CD14-positive monocyte (primary cell): ENCODE measurements around the gene LRRFIP1. TPM values are rescaled to one million over a fixed set of nuclear protein-coding genes. Genes with fewer than 3 reads are reported as not detected.

Experiments used
- DNase-seq, 3 donors: peaks; one replicate each; pipeline ENCODE4 v3.0.0-alpha.2; 2011 to 2022
- H2AFZ ChIP-seq: 2 replicates; pipeline ENCODE4 v1.6.0; 2012; ENCODE audit warnings: mild to moderate bottlenecking, low read depth, low read length, inconsistent platforms; ENCODE audit not compliant: insufficient read depth, poor library complexity, severe bottlenecking
- H3K27ac ChIP-seq, 2 donors: 1 replicate in 1 of 2; 2 replicates in 1 of 2; pipeline ENCODE4 v1.5.1; 2012 to 2013; ENCODE audit warnings: low read length in 2 of 2, control low read depth in 1 of 2, inconsistent platforms in 1 of 2, low read depth in 1 of 2, mild to moderate bottlenecking in 1 of 2
- H3K27me3 ChIP-seq, 2 donors: one replicate each; pipeline versions ENCODE4 v1.6.0 to v1.6.1; 2011 to 2013; ENCODE audit warnings: low read length in 2 of 2; ENCODE audit not compliant: control insufficient read depth in 2 of 2, insufficient read depth in 2 of 2
- H3K36me3 ChIP-seq, 2 donors: replicated peaks in 1 of 2; 1 replicate in 1 of 2; 2 replicates in 1 of 2; pipeline versions ENCODE4 v1.5.1 to v1.6.1; 2012 to 2013; ENCODE audit warnings: low read length in 2 of 2, control low read depth in 1 of 2, inconsistent platforms in 1 of 2, mild to moderate bottlenecking in 1 of 2; ENCODE audit not compliant: insufficient read depth in 2 of 2, control insufficient read depth in 1 of 2
- H3K4me1 ChIP-seq, 2 donors: 1 replicate in 1 of 2; 2 replicates in 1 of 2; pipeline versions ENCODE4 v1.5.1 to v1.6.1; 2012 to 2013; ENCODE audit warnings: low read length in 2 of 2, control low read depth in 1 of 2, inconsistent platforms in 1 of 2, mild to moderate bottlenecking in 1 of 2, moderate library complexity in 1 of 2; ENCODE audit not compliant: insufficient read depth in 2 of 2, control insufficient read depth in 1 of 2
- H3K4me2 ChIP-seq: replicated peaks from 2 replicates; pipeline ENCODE3; 2012; ENCODE audit warnings: low read length, moderate library complexity, mild to moderate bottlenecking; ENCODE audit not compliant: poor library complexity, severe bottlenecking; ENCODE audit errors: extremely low read depth
- H3K4me3 ChIP-seq, 3 experiments: fragments of 200-600 bp in 1 of 3; sonication (generic) in 1 of 3; replicated peaks in 1 of 3; 1 replicate in 2 of 3; 2 replicates in 1 of 3; pipeline ENCODE4 v1.5.1; 2011 to 2013; ENCODE audit warnings: low read length in 3 of 3, mild to moderate bottlenecking in 3 of 3, control low read depth in 2 of 3, low read depth in 2 of 3, inconsistent platforms in 1 of 3, moderate library complexity in 1 of 3
- H3K79me2 ChIP-seq: 2 replicates; pipeline ENCODE4 v1.6.0; 2012; ENCODE audit warnings: mild to moderate bottlenecking, control low read depth, inconsistent platforms, low read length, moderate library complexity; ENCODE audit not compliant: insufficient read depth
- H3K9ac ChIP-seq: 2 replicates; pipeline ENCODE4 v1.6.0; 2017; ENCODE audit warnings: low read length, mild to moderate bottlenecking; ENCODE audit not compliant: insufficient read depth, poor library complexity, severe bottlenecking
- H3K9me3 ChIP-seq, 2 donors: replicated peaks in 1 of 2; 1 replicate in 1 of 2; 2 replicates in 1 of 2; pipeline versions ENCODE4 v1.5.1 to v1.6.1; 2012 to 2013; ENCODE audit warnings: low read length in 2 of 2, control low read depth in 1 of 2; ENCODE audit not compliant: control insufficient read depth in 1 of 2, insufficient read depth in 1 of 2
- H4K20me1 ChIP-seq: 2 replicates; pipeline ENCODE4 v1.6.0; 2012; ENCODE audit warnings: mild to moderate bottlenecking, low read length, control low read depth, moderate library complexity; ENCODE audit not compliant: insufficient read depth
- H3K27ac Mint-ChIP-seq, 7 donors: one replicate each; pipeline ENCODE4 v1.8.0; 2020; ENCODE audit warnings: mild to moderate bottlenecking in 7 of 7, mixed read lengths in 7 of 7, moderate library complexity in 6 of 7, inconsistent platforms in 2 of 7
- H3K27me3 Mint-ChIP-seq, 3 donors: one replicate each; pipeline ENCODE4 v1.8.0; 2021 to 2022; ENCODE audit warnings: low read depth in 3 of 3, mild to moderate bottlenecking in 3 of 3, mixed read lengths in 3 of 3, moderate library complexity in 3 of 3, inconsistent platforms in 1 of 3
- H3K36me3 Mint-ChIP-seq, 2 donors: one replicate each; pipeline ENCODE4 v1.8.0; 2020; ENCODE audit warnings: mixed read lengths in 2 of 2, inconsistent platforms in 1 of 2, mild to moderate bottlenecking in 1 of 2
- H3K4me1 Mint-ChIP-seq: one replicate; pipeline ENCODE4 v1.8.0; 2020; ENCODE audit warnings: mild to moderate bottlenecking, mixed read lengths
- H3K4me3 Mint-ChIP-seq, 2 donors: one replicate each; pipeline ENCODE4 v1.8.0; 2020; ENCODE audit warnings: mild to moderate bottlenecking in 2 of 2, mixed read lengths in 2 of 2, moderate library complexity in 1 of 2
- H3K9me3 Mint-ChIP-seq, 7 donors: one replicate each; pipeline ENCODE4 v1.8.0; 2020 to 2022; ENCODE audit warnings: mixed read lengths in 7 of 7, mild to moderate bottlenecking in 6 of 7, moderate library complexity in 6 of 7, inconsistent platforms in 2 of 7
- WGBS: methylation state at CpG from one replicate; pipeline ENCODE4 v1.1.5; 2013; ENCODE audit warnings: missing lambda C conversion rate; ENCODE audit not compliant: insufficient coverage; 5-methylcytosine and 5-hydroxymethylcytosine counted together
- intact Hi-C, 2 donors: fragments of 100-400 bp; cut with micrococcal nuclease; formaldehyde crosslinking; loops; one replicate each; pipeline versions ENCODE4 v1.15.0 to v1.15.1; 2023
- polyA plus RNA-seq, 3 donors: library from polyadenylated mRNA; depleted of rRNA in 1 of 3; unstranded in 2 of 3; stranded (reverse) in 1 of 3; fragments of 300-500 nt in 2 of 3; fragments of >200 nt in 1 of 3; fragmentation: Illumina TruSeq in 2 of 3; gene quantifications; 1 replicate in 2 of 3; 2 replicates in 1 of 3; pipeline ENCODE4 v1.2.3, GENCODE V29; 2012 to 2021
- TF ChIP-seq, protein P1 (sequence below): fragments of 200-600 bp; IDR thresholded peaks from one replicate; pipeline ENCODE4 v1.8.0; 2022; ENCODE audit warnings: antibody characterized with exemption, mild to moderate bottlenecking

Gene LRRFIP1
- polyA plus RNA-seq, 3 donors = 67.3 to 148 (median 98.3) TPM

DNA sequence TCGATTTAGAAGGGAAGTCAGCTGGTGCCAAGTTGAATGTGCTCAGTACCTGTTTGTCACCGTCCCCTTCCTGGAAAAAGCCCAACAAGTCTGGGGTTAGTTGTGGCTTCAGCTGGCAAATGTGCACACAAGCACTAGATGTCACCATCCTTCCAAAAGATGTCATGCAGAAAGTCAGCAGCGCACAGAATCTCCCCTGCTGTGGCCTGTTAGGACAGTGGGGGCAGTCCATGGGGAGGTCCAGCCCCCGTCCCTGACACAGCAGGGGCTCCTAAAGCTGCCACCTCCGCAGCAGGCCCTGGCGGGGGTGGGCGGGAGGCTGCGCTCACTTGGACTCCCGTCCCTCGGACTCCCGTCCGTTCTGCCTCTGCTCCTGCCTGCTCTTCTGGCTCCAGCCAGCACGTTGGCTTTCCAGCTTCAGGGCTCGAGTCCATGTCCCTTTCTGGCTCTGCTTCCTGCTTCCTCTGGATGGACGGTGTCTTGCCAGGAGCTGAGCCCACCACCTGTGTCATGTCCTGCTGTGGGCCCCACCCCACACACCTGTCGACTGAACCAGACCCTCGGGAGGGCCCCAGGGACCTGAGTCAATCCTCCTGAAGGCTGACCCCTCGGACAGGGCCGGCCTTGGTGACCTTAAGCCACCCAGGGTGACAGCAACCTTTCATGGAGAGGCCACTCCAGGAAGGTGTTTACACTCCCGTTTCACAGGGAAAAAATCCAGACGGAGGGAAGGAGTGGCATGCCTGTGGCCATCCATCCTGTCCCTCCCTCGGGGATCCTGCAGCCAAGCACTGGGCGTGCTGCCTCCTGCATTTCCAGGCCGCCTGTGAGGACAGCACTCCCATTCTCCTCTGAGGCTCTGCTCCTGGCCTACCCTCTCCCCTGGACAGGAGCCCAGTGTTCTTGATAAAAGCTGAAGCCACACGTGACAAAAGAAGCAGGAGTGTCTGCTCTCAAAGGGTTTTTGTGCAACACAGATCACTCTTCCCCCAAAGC, 45.3 kb upstream of the LRRFIP1 start:
- no peak overlapping the region for H3K4me2 ChIP-seq
- Mint-ChIP-seq H3K4me1 (no peaks in the 10 kb centered on the region), H3K9me3 (no peaks in the 10 kb centered on the region), H3K4me3 (no peak overlapping the region), H3K27ac (peak overlapping the region in 1 of 7 donors; percentile 46), H3K36me3 (no peaks in the 10 kb centered on the region), H3K27me3 (peaks cover 0 to 4% (median 2%) of the 10 kb centered on the region in 3 donors)
- no peaks in the 10 kb centered on the region for H4K20me1 ChIP-seq
- no peak overlapping the region for H3K27ac ChIP-seq
- H3K36me3 ChIP-seq = no peaks in the 10 kb centered on the region
- no peak overlapping the region for H3K9ac ChIP-seq
- TF ChIP-seq, protein P1, sequence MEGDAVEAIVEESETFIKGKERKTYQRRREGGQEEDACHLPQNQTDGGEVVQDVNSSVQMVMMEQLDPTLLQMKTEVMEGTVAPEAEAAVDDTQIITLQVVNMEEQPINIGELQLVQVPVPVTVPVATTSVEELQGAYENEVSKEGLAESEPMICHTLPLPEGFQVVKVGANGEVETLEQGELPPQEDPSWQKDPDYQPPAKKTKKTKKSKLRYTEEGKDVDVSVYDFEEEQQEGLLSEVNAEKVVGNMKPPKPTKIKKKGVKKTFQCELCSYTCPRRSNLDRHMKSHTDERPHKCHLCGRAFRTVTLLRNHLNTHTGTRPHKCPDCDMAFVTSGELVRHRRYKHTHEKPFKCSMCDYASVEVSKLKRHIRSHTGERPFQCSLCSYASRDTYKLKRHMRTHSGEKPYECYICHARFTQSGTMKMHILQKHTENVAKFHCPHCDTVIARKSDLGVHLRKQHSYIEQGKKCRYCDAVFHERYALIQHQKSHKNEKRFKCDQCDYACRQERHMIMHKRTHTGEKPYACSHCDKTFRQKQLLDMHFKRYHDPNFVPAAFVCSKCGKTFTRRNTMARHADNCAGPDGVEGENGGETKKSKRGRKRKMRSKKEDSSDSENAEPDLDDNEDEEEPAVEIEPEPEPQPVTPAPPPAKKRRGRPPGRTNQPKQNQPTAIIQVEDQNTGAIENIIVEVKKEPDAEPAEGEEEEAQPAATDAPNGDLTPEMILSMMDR = peak; percentile 53
- no peak overlapping the region for H2AFZ ChIP-seq
- no peak overlapping the region for H3K4me3 ChIP-seq
- intact Hi-C loops = loop anchor here in 1 of 2 donors (5.0 kb wide), 1 partner anchor 160 kb away; no protein-coding TSS in a partner anchor
- H3K27me3 ChIP-seq = no peaks in the 10 kb centered on the region
- DNase-seq = peak; percentile 20 to 41 (median 31)
- no peaks in the 10 kb centered on the region for H3K79me2 ChIP-seq
- 67% methylated on average over 22 of the region's 25 CpGs for WGBS
- H3K4me1 ChIP-seq = no peaks in the 10 kb centered on the region
- H3K9me3 ChIP-seq = no peaks in the 10 kb centered on the region

DNA sequence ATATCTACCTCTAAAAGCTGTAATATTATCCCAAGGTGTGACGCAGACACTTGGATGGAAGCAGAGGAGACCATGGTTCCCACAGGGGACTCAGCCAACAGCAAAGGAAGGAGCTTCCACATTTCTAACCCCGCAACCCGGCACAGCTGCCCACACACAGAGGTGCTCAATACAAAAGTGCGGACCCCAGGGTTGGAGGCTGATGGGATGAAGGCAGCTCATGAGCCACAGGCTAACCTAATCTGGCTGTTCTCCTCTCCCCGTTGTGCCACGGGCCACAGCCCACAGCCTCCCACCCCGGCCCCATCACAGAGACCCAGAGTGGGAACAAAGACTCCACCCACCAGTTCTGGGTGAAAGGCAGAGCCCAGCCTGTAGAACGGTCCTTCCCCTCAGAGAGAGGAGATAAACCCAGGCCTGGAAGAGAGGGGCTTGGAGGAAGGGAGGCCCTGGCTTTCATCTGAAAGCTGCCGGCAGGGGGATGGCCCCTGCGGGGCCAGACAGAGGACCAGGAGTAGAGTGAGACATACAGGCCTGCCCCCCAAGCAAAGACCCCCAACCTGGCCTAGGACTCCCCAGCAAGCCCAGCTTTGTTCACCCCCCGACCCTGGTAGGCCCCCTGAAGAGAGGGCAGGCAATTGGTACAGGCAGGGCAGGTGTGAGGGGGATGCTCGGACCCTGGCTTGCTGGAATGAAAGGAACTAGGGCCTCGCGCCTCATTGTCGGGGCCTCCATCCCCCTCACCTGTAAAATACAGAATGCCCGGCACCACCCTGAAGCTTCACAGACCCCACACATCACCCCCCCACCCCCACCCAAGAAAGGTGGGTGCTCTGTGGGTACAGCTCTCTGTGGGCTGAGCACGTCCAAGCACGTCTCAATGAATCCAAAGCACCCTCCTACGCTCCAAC, 43.7 kb upstream of the LRRFIP1 start:
- Mint-ChIP-seq H3K27ac (no peak overlapping the region), H3K4me1 (no peaks in the 10 kb centered on the region), H3K4me3 (no peak overlapping the region), H3K36me3 (no peaks in the 10 kb centered on the region), H3K27me3 (peaks cover 2 to 7% (median 2%) of the 10 kb centered on the region in 3 donors), H3K9me3 (peaks cover 0 to 3% (median 0%) of the 10 kb centered on the region in 7 donors)
- Histone ChIP-seq H3K9me3 (no peaks in the 10 kb centered on the region), H3K36me3 (no peaks in the 10 kb centered on the region), H3K9ac (no peak overlapping the region), H4K20me1 (no peaks in the 10 kb centered on the region), H3K4me3 (no peak overlapping the region), H3K79me2 (no peaks in the 10 kb centered on the region), H3K4me2 (no peak overlapping the region), H2AFZ (no peak overlapping the region), H3K4me1 (no peaks in the 10 kb centered on the region), H3K27me3 (no peaks in the 10 kb centered on the region), H3K27ac (no peak overlapping the region)
- TF ChIP-seq, protein P1 = no peak
- WGBS = 100% methylated on average over 2 of the region's 19 CpGs
- DNase-seq = no peak
- intact Hi-C loops = loop anchor here in 1 of 2 donors (5.0 kb wide), 1 partner anchor 159 kb away; no protein-coding TSS in a partner anchor
